Stromal cell of bone marrow (primary cell): ENCODE measurements around the gene SIRT5.

ENCODE experiments used
- DNase-seq: peaks from one replicate; pipeline ENCODE4 v3.0.0-alpha.2; 2012; ENCODE audit warnings: low read depth

The SIRT5 gene

DNA sequence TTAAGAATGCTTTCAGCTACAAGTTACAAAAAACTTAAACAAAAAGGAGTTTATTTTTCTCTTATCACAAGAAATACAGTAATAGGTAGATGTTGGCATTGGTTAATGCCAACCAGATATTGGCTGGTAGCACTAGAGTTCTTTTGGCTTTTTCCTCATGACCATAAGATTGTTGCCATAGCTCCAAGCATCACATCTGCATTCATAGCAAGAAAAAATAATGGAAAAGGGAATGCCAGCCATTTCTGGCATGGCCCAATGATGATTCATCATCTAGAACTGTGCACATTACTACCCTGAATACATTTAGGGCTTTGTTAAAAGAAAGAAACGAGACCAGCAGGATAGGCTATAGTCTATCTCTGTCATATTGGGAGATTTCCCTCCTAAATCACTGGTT, 20.8 kb upstream of the SIRT5 start:
- no peak for DNase-seq

GRCh38 chr6:13554929-13555333, 19.5 kb upstream of the SIRT5 start:
- DNase-seq, result no peak

GRCh38 chr6:13557841-13558240, 16.6 kb upstream of the SIRT5 start:
- no peak for DNase-seq

DNA sequence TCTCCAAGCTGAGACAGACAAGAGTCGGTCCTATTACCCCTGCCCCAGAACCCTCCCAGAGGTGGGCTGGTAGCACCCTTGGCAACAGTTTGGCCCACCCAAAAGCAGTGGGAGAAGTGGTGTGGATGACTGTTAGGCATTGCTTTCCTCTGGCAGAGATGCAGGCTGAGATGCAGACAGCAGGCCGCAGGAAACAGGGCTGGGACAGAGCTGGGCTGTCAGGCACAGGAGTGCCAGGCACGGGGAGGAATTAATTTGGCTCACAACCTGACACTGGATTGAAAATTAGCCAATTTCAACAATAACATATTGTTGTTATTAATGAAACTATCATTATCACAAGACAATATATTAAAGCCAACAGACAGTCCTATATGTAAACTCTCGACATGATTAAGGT, 15.7 kb upstream of the SIRT5 start:
- DNase-seq, result no peak

DNA sequence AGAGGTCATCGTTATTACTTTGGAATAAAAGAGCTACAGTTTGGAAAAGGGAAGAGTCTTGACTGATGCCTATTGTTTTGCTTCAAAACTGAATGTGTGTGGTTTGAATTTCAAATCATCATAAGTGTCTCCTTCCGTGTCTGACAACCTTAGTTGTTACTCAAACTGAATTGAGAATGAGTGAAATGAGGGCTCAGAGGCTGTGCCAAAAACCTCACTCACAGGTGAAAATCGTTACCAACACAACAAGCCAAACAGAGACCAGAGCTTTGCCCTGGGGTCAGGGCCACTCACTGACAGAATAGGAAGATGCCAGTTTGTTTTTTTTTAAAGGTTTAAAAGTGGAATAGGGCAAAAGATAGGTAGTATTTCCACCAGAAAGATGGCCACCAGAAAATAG, 15.2 kb upstream of the SIRT5 start:
- no peak for DNase-seq

DNA sequence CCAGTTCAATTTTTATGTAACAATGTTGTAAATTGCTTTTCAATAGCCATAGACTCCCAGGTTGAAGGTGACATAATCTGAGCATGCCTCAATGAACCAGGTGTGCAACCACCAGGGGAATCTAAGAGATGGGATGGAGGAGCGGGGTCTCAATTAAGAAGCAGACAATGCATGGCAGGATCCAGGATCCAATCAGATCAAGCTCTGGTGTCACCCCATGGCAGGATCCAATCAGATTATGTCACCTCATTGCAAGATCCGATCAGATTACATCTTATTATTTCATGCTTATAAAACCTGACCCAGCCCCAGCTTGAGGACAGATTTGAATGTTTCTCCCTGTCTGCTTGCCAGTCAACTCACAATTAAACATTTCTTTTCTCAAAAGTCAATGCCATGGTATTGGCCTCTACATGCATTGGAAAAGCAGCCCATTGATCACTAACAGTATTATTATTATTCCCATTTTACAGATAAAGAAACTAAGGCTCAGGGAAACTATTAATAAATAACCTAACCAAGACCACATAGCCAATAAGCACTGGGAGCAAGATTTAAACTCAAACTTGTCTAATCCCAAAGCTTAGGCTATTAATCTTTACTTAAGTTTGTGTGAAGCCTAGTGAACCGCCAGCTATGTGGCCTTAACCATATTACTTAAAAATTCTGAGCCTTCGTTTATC, 14.3 kb upstream of the SIRT5 start:
- no peak for DNase-seq

DNA sequence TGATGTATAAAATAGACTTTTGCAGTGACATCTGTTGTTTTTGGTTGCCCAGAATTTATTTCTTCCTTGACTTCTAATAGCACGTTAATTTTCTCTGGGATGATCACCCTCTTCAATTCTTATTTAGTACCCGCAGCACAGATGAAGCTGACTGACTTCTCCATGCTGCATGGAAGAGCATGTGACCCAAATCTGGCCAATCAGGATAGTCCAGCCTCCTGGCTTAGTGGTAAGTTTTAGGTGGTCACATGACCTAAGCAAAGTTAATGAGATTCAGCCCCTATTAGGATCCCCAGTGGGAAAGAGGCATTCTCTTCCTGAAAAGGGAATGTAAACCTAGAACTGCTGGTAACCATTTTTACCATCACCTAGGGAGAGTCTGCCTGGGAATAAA, 13.8 kb upstream of the SIRT5 start:
- no peak for DNase-seq

- no peak for DNase-seq
Observed at GRCh38 chr6:13561624-13562267, 12.7 kb upstream of the SIRT5 start.

DNA sequence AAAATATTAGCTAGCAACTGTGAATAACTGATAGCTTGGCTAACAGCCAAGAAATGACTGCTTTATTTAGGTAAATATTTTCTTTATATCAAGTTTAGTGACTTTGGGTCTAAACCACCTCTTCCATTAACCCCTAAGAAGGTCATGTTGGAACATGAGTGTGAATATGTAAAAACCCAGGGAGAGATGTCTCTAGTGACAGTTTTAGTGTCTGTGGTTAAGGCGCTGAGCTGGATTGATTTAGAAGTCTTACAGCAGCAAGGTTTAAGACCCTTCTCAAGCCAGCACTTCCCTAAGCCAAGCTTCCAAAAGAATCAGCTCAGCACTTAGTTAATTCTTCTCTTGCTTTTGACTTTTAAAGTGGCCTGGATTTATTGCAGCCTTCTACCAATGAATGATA, 11.4 kb upstream of the SIRT5 start:
- DNase-seq, result no peak

DNA sequence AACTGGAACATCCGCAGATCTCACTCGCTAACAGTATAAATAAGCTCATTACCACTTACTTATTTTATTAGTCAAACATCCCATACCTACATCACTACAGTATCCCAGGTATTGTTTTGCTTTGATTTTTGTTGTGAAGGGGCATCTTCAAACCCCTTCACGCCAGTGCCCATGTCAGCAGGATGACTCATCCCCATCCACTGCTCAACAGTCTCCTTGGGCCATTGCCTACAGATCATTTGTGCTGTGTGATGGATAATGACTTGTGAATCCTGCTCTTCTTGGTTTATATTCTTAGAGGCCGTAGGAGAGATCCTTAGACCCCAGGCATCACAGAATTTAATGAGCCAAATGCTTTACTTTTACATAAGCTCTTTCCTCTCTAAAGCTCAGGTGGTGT, 8.5 kb upstream of the SIRT5 start:
- no peak for DNase-seq

GRCh38 chr6:13566500-13566899, 7.9 kb upstream of the SIRT5 start:
- DNase-seq, result no peak

GRCh38 chr6:13568970-13569369, 5.4 kb upstream of the SIRT5 start:
- DNase-seq, result no peak

DNA sequence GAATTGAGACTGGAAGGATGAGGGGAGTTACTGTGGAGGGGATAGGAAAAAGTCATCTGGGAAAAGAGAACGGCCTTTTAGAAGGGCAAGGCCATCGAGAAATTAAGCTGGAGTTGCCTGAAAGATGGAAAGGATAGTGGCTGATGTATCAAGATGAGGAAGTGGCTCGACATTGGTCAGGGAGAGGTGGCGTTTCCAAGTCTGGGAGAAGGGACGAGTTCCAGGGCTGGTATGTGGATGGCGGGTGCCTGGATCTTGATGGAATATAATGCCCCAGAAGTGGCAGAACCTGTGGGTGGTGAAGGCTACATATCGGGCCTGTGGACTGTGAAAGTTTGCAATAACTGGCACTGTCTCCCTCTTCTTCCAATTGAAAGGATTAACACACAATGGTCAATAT, 2.2 kb upstream of the SIRT5 start:
- DNase-seq, result no peak

DNA sequence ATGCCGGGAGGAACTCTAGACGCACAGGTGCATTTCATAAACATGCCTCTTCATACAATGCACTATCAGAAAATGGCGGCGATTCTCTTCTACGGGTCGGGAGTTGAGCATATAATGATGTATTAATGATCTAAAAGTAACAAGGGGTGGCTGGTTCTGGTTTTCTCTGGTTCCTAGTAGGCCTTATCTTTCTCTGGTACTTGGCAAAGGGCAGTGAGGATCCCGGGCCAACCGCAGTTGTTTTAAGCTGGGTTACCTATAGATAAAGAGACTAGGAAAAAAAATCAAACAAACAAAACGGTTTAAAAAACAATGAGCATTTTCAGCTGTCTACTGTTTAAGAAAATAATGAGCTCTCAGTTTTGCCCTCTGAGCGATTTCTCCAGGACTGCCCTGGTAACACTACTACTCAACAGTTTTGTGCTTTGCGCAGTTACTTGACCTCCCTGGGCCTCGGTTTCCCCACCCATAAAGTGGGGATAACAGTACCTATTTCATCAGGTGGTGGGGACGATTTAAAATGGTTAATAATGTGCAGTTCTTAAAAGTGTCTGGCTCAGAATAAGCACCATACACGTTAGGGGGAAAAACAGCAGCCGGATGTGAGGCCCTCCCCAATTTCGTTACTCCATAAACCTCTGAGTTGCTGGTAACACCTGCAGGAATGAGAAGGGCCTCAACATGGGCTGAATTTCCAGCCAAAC, 1.3 kb upstream of the SIRT5 start:
- DNase-seq, result no peak

GRCh38 chr6:13573669-13574110, 711 bp upstream of the SIRT5 start:
- no peak for DNase-seq

- peak; percentile 79 for DNase-seq
Observed at GRCh38 chr6:13574149-13574570, 241 bp upstream of the SIRT5 start.

DNA sequence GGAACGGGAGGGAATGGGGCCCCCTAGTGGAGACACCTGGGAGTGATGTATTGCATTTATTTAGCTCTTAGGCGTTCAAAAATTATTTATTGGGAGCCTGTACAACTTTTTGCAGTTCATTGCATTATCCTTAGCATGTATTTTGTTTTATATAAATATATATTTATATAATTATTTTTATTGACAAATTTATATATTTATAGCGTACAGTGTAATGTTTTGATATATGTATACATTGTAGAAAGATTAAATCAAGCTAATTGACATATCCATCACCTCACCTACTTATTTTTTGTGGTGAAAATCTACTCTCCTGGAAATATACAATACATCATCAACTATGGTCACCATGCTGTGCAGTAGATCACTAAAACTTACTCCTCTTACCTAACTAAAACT, 975 bp downstream of the SIRT5 start:
- no peak for DNase-seq

DNA sequence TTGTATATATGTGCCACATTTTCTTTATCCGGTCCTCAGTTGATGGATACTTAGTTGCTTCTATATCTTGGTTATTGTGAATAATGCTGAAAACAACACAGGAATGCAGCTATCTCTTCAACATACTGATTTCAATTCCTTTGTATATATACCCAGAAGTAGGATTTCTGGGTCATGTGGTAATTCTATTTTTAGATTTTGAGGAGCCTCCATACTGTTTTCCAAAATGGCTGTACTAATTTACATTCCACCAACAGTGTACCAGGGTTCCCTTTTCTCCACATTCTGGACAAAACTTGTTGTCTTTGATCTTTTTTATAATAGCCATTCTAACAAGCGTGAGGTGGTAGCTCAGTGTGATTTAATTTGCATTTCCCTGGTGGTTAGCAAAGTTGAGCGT, 1.6 kb downstream of the SIRT5 start:
- no peak for DNase-seq

- no peak for DNase-seq
Observed at GRCh38 chr6:13577926-13578325, 3.5 kb downstream of the SIRT5 start.

DNA sequence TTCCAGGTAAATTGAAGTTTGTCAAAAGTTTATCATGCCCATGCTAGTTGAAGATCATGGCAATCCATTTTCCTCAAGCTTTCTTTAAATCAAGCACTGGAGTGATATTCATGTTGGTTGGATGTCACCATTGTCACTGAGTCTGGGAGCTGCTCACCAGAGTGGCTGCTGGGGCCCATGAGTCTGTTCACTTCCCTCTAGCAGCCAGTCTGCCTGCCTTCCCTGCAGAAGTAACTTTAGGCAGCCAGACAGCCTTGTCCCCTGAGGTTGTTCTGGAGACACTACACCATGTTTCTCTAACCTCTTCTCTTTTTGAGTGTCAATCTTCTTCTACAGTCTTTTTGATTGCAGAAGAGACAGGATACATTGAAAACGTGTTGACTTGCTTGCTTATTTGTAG, 5.5 kb downstream of the SIRT5 start:
- no peak for DNase-seq

- DNase-seq, result no peak
Observed at GRCh38 chr6:13581700-13582229, 7.4 kb downstream of the SIRT5 start.

- no peak for DNase-seq
Observed at GRCh38 chr6:13586603-13587542, 12.5 kb downstream of the SIRT5 start.
